Stimulated activated naive CD8-positive, alpha-beta T cell treated with anti-CD3 and anti-CD28 coated beads, Interleukin-15, amount 100 ng/mL, for 72 hours (primary cell): Measurements from ENCODE around the gene TCF3.
"Not testable (repeated sequence)": the region's sequence is repeated elsewhere in the genome, so short reads cannot be mapped to it uniquely, and the experiment has no call there.

Experiments used
- ATAC-seq: fragments of 150-1000 bp; cut with Tn5 transposase; 2 replicates; pipeline ENCODE4 v1.10.0; 2021; ENCODE audit warnings: mild to moderate bottlenecking, moderate library complexity
- DNase-seq, 2 donors: peaks; one replicate each; pipeline ENCODE4 v3.0.0; 2021 to 2022
- H3K27ac Mint-ChIP-seq, 2 donors: one replicate each; pipeline ENCODE4 v1.8.0; 2022; ENCODE audit warnings: mild to moderate bottlenecking in 2 of 2, mixed read lengths in 2 of 2, moderate library complexity in 2 of 2
- H3K27me3 Mint-ChIP-seq: one replicate; pipeline ENCODE4 v1.8.0; 2022; ENCODE audit warnings: mixed read lengths
- H3K4me1 Mint-ChIP-seq: one replicate; pipeline ENCODE4 v1.8.0; 2022; ENCODE audit warnings: mild to moderate bottlenecking, mixed read lengths
- H3K4me3 Mint-ChIP-seq, 2 donors: one replicate each; pipeline ENCODE4 v1.8.0; 2022; ENCODE audit warnings: mild to moderate bottlenecking in 2 of 2, mixed read lengths in 2 of 2, moderate library complexity in 1 of 2
- H3K9me3 Mint-ChIP-seq, 2 donors: one replicate each; pipeline ENCODE4 v1.8.0; 2022; ENCODE audit warnings: mixed read lengths in 2 of 2

TCF3 gene

DNA sequence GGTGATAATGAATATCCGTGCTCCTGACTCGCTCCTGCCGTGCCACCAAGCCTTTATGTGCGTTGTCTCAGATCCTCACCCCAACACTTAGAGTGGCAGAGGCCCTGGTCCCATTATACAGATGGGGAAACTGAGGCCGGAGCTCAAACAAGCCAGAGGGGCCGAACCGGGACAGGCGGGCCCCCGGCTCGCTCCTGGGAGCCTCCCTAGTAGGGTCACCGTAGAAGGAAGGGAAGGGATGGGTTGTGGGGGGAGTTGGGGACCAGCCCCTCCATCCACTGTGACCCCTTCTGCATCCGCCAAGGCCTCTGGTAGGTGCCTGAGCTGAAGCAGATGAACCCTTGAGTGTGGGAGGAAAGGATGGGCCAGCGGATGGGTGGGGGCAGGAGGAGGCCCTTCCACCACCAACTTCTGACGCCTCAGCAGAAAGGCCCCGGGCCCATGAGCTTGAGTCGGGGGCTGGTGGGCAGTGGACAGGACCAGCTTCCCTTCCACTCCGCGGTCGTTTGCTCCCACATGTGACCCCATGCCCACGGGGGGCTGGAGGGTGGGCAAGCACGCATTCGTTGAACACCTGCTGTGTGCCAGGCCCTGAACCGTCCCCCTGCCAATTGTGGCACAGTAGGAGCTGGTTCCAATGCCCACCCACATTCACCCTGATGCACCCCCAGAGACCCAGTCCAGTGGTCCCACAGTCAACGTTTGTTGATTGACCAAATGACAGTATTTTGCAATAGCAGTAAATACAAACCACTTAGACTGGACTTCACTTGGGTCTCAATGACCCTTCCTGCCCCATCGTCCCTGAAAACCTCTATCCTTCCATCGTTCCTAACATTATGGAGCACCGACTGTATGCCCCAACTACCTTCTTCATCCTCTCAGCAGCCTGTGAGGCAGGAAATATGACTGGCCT is 24.2 kb upstream of the TCF3 start:
- no peak for DNase-seq
- no peak for ATAC-seq
- Mint-ChIP-seq H3K27ac (no peak overlapping the region), H3K4me1 (peaks cover 8% of the 10 kb centered on the region), H3K9me3 (no peaks in the 10 kb centered on the region), H3K4me3 (no peak overlapping the region), H3K27me3 (peaks cover 80% of the 10 kb centered on the region)

GRCh38 chr19:1675633-1676350 is 23.4 kb upstream of the TCF3 start:
- DNase-seq, result no peak
- H3K4me3 Mint-ChIP-seq, result no peak overlapping the region
- H3K27ac Mint-ChIP-seq, result no peak overlapping the region
- H3K27me3 Mint-ChIP-seq, result peaks cover 83% of the 10 kb centered on the region
- no peak for ATAC-seq
- H3K9me3 Mint-ChIP-seq, result no peaks in the 10 kb centered on the region
- H3K4me1 Mint-ChIP-seq, result peaks cover 8% of the 10 kb centered on the region

- H3K4me1 Mint-ChIP-seq, result peaks cover 8% of the 10 kb centered on the region
- DNase-seq (no peak), ATAC-seq (no peak)
- no peaks in the 10 kb centered on the region for H3K9me3 Mint-ChIP-seq
- no peak overlapping the region for H3K4me3 Mint-ChIP-seq
- peaks cover 84% of the 10 kb centered on the region for H3K27me3 Mint-ChIP-seq
- H3K27ac Mint-ChIP-seq, result no peak overlapping the region
Measured at GRCh38 chr19:1674293-1674679, 21.9 kb upstream of the TCF3 start.

DNA sequence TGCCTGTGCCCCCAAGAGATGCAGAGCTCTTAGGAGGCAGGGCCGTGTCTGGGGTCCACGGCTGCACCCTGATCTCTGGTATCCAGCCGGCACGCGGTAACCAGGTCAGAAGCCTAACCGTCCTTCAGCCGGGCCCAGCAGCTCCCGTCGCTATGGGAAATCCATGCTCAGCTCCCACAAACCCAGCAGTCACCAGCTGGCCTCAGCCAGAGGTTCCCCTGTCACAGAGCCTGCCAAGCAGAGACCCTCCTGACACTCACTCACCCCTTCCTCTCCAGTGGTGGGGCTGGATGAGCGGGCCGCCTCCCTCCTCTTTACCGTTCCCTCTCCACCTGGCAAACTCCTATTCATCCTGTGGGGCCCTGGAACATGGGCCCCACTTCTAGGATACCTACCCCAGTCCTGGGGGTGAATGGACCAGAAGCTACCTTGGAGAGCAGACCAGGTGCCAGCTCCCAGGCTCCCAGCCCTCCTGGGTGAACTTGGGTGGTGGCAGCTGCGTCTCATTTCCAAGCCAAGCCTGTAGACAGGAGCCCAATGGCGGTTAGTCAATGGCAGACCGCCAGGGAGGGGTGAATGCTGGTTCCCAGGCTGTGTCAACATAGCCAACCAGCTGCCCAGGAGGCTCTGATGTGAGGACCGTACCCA is 21.4 kb upstream of the TCF3 start:
- Mint-ChIP-seq H3K27ac (no peak overlapping the region), H3K27me3 (peaks cover 84% of the 10 kb centered on the region), H3K9me3 (no peaks in the 10 kb centered on the region), H3K4me1 (peaks cover 13% of the 10 kb centered on the region), H3K4me3 (no peak overlapping the region)
- no peak for DNase-seq
- no peak for ATAC-seq

DNA sequence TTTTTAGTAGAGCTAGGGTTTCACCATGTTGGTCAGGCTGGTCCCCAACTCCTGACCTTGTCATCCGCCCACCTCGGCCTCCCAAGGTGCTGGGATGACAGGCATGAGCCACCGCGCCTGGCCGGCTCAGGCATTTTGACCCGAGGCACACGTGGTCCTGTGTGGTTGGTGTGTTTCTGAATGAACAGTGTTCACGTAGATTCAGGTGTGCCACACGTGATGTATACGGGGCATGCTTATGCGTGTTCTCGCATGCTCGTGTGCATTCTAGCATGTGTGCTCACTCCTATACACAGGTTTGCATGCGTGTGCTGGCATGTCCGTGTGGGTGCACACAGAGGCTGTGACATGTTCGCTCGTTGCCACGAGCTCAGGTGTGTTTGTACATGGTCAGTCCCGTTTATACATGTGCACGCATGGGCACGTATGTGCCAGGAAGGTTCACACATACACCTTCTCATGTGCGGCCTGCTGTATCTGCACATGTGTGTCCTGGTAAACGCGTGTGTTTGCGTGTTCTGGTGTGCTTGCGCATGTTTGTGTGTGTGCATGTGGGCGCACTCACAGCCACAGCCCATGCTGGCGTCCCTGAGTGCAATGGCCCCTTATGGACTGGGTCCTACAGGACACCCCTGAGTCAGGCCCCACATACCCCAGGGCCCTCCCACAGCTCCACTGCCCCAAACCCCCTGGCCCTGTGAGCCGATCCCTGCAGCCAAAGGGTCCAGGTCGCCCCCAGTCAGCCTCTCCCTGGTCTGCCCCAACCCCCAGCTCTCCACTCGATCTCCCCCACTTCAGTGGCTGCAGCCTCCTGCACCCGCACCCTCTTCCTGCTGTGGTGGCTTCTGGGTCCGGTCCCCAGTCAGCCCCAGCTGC is 20.6 kb upstream of the TCF3 start:
- ATAC-seq (no peak), DNase-seq (no peak)
- peaks cover 84% of the 10 kb centered on the region for H3K27me3 Mint-ChIP-seq
- peaks cover 20% of the 10 kb centered on the region for H3K4me1 Mint-ChIP-seq
- H3K27ac Mint-ChIP-seq, result no peak overlapping the region
- no peaks in the 10 kb centered on the region for H3K9me3 Mint-ChIP-seq
- peak overlapping the region in 1 of 2 donors; percentile 14 for H3K4me3 Mint-ChIP-seq

DNA sequence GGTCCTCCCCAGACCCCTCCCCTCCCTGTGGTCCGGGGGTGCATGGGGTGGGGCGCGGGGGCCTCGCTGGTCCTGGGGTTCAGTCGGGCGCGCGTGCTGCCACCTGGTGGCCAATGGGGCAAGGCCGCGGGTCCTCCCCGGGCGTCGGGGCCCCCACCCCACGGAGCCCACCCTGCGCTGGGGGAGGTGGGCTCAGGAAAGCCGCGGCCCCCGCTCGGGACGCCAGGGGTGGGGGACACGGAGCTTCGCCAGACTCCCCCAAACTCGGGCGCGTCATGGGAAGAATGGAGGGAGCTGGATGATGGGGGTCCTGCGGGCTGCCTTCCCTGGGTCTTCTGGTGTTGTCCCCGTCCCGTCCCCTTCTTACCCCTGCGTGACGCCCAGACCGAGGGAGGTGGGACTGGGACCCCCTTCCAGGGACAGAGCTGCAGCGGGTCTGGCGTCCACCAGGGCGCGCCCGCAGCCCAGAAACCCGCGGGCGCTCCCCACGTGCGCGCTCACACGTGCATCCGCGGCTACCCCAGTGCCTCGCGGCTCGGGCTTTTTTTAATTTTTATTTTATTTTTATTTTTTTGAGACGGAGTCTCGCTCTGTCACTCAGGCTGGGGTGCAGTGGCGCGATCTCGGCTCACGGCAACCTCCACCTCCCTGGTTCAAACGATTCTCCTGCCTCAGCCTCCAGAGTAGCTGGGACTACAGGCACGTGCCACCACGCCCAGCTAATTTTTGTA is 19.8 kb upstream of the TCF3 start:
- no peak overlapping the region for H3K27ac Mint-ChIP-seq
- peaks cover 84% of the 10 kb centered on the region for H3K27me3 Mint-ChIP-seq
- peaks cover 28% of the 10 kb centered on the region for H3K4me1 Mint-ChIP-seq
- no peaks in the 10 kb centered on the region for H3K9me3 Mint-ChIP-seq
- H3K4me3 Mint-ChIP-seq, result peak overlapping the region; percentile 50 to 65
- DNase-seq, result peak; percentile 55 to 62
- ATAC-seq, result peak; percentile 54

DNA sequence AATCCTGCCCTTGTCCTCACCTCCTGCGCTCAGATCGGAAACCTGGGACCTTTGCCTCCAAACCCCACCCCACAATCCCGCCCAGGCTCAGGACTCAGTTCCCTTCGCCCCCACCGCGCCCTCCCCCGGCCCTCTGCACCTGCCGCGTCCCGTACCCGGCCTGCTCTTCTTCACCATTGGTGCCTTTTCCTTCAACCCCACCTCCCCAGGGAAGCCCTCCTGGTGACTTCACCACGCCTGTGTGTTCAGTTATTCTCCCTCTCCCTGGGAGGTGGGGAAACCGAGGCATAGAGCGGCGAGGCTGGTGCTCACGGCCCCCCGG is 19.3 kb upstream of the TCF3 start:
- Mint-ChIP-seq H3K27ac (no peak overlapping the region), H3K4me1 (peaks cover 28% of the 10 kb centered on the region), H3K9me3 (no peaks in the 10 kb centered on the region), H3K27me3 (peaks cover 81% of the 10 kb centered on the region), H3K4me3 (peak overlapping the region; percentile 29 to 39)
- DNase-seq (no peak), ATAC-seq (peak; percentile 37)

- Mint-ChIP-seq H3K27me3 (peaks cover 72% of the 10 kb centered on the region), H3K4me1 (peaks cover 31% of the 10 kb centered on the region), H3K27ac (peak overlapping the region in 1 of 2 donors; percentile 55)
- not testable (repeated sequence) for ATAC-seq, DNase-seq, H3K4me3 Mint-ChIP-seq, H3K9me3 Mint-ChIP-seq
Measured at GRCh38 chr19:1670747-1671146, 18.3 kb upstream of the TCF3 start.

DNA sequence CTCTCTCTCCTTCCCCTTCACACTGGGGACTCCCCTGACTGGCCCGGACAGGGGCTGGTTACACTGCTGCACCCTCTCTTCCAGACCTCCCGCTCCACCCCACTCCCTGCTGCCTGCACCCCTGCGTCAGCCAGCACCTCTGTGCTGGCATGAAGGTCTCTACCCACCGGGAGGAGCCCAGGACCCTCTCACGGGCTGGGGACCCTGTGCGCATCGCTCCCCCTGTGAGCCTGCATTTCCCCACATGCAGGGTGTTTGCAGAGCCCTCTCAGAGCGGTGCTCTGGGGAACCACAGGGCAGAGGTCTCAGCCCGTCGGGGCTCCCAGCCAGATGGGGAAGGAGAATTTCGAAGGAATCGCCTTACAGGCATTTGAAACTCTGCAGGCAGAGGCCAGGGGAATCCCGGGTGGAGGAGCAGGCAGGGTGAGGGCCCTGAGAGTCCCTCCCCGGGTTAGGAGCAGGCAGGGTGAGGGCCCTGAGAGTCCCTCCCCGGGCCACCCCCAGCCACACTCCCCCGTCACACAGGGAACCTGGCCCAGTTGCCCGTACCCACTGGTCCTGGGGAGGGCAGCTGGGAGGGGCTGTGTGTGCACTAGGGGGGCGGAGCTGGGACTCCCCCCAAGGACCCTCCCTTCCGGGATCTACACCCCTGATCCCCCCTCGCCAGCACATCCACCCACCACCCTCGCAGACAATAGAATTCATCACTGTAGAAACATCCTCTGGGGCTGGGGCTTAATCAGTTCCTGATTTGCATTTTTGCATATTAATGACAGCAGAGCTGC is 16.3 kb upstream of the TCF3 start:
- peak overlapping the region; percentile 35 to 61 for H3K4me3 Mint-ChIP-seq
- no peaks in the 10 kb centered on the region for H3K9me3 Mint-ChIP-seq
- H3K4me1 Mint-ChIP-seq, result peaks cover 43% of the 10 kb centered on the region
- no peak overlapping the region for H3K27ac Mint-ChIP-seq
- ATAC-seq (peak; percentile 79), DNase-seq (peak; percentile 45 to 48)
- H3K27me3 Mint-ChIP-seq, result peaks cover 51% of the 10 kb centered on the region

DNA sequence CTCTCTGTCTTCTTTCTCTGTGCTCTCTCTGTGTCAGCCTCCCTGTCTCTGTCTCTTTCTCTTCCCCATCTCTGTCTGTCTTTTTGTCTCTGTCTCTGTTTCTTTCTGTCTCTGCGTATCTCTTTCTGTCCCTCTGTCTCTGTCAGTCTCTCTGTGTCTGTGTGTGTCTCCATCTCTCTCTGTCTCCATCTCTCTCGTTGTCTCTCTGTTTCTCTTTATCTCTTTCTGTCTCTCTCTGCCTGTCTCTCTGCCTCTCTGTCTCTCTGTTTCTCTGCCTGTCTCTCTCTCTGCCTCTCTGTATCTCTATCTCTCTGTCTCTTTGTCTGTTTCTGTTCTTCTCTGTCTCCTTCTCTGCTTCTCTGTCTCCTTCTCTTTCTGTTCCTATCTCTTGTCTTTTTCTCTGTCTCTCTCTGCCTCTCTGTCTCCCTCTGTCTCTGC is 15.7 kb upstream of the TCF3 start:
- Mint-ChIP-seq H3K27me3 (peaks cover 45% of the 10 kb centered on the region), H3K27ac (no peak overlapping the region), H3K4me1 (peaks cover 38% of the 10 kb centered on the region), H3K9me3 (no peaks in the 10 kb centered on the region), H3K4me3 (peak overlapping the region; percentile 20 to 35)
- DNase-seq (no peak), ATAC-seq (no peak)

GRCh38 chr19:1665565-1666047 is 13.2 kb upstream of the TCF3 start:
- H3K27ac Mint-ChIP-seq, result no peak overlapping the region
- no peak for ATAC-seq
- no peak for DNase-seq
- peaks cover 54% of the 10 kb centered on the region for H3K4me1 Mint-ChIP-seq
- peak overlapping the region in 1 of 2 donors; percentile 30 for H3K4me3 Mint-ChIP-seq
- peaks cover 34% of the 10 kb centered on the region for H3K27me3 Mint-ChIP-seq
- no peaks in the 10 kb centered on the region for H3K9me3 Mint-ChIP-seq

GRCh38 chr19:1663852-1664251 is 11.4 kb upstream of the TCF3 start:
- peak; percentile 56 for ATAC-seq
- no peaks in the 10 kb centered on the region for H3K9me3 Mint-ChIP-seq
- DNase-seq, result peak in 1 of 2 donors; percentile 65
- H3K27ac Mint-ChIP-seq, result no peak overlapping the region
- H3K4me3 Mint-ChIP-seq, result no peak overlapping the region
- H3K27me3 Mint-ChIP-seq, result peaks cover 19% of the 10 kb centered on the region
- H3K4me1 Mint-ChIP-seq, result peaks cover 57% of the 10 kb centered on the region

DNA sequence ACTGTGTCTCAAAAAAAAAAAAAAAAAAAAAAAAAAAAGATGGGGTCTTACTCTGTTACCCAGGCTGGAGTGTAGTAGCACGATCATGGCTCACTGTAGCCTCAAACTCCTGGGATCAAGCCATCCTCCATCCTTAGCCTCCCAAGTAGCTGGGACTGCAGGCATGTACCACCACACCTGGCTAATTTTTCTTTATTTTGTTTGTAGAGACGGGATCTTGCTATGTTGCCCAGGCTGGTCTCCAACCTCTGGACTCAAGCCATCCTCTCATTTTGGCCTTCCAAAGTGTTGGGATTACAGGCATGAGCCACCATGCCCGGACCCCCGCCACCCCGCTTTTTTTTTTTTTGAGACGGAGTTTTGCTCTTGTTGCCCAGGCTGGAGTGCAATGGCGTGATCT is 10.8 kb upstream of the TCF3 start:
- H3K9me3 Mint-ChIP-seq, ATAC-seq, H3K4me3 Mint-ChIP-seq, DNase-seq, H3K27ac Mint-ChIP-seq: not testable (repeated sequence)
- H3K4me1 Mint-ChIP-seq, result peaks cover 51% of the 10 kb centered on the region
- peaks cover 13% of the 10 kb centered on the region for H3K27me3 Mint-ChIP-seq

DNA sequence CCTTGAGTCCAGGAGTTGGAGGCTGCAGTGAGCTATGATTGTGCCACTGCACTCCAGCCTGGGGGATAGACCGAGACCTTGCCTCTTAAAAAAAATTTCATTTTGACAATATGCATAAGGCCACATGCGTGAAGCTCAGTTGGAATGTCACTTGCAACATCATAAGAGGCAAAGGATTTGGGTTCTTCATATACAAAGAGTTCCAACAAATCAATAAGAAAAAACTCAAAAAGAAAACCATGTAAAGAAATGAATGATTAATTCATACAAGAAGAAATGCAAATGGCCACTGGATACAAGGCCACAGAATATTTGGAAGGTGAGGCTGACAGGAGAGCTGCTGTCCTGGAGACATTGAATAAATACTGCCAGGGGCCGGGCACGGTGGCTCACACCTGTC is 9.6 kb upstream of the TCF3 start:
- DNase-seq (no peak), ATAC-seq (no peak)
- H3K4me3 Mint-ChIP-seq, result no peak overlapping the region
- H3K4me1 Mint-ChIP-seq, result peaks cover 40% of the 10 kb centered on the region
- no peaks in the 10 kb centered on the region for H3K9me3 Mint-ChIP-seq
- no peak overlapping the region for H3K27ac Mint-ChIP-seq
- H3K27me3 Mint-ChIP-seq, result peaks cover 1% of the 10 kb centered on the region
